HG03175 (cell line): ENCODE data around the gene HTR6.

Source experiments
- ATAC-seq: cut with Tn5 transposase; IDR thresholded peaks from one replicate; pipeline ENCODE4 v1.9.1; 2021; ENCODE audit warnings: mild to moderate bottlenecking, moderate library complexity; ENCODE audit not compliant: unreplicated experiment

HTR6 gene

DNA sequence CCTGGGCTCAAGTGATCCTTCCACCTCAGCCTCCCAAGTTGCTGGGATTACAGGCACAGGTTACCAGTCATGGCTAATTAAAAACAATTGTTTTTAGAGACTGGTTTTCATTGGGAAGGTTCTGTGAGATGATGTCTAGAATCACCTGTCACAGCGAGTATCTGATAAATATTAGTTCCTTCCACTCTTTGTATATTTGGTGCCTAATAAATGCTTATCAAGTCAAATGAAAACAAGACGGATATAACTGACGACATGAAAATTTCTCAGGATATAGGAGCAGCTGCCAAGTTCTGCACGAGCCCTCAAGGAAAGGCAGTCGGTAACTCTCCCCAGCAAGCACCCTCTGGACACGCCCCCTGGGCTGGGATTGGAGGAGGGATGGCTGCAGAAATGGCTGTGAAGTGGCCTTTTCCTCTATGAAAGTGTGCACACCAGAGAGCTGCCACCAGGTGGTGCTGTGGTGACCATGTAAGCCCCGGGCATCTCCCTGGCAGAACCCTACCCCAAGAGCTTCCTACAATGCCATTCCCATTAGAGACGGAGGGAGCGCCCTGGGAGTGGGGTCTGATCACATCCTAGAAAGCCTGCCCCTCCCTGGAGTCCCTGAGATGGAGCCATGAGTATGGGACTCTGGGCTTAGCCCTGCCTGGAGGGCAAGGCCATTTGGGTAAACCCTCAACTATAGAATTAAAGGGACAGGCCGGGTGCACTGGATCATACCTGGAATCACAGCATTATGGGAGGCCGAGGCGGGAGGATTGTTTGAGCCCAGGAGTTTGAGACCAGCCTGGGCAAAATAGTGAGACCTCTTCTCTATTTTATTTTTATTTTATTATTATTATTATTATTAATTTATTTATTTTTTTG is 50.9 kb downstream of the HTR6 start:
- peak; percentile 57 for ATAC-seq

DNA sequence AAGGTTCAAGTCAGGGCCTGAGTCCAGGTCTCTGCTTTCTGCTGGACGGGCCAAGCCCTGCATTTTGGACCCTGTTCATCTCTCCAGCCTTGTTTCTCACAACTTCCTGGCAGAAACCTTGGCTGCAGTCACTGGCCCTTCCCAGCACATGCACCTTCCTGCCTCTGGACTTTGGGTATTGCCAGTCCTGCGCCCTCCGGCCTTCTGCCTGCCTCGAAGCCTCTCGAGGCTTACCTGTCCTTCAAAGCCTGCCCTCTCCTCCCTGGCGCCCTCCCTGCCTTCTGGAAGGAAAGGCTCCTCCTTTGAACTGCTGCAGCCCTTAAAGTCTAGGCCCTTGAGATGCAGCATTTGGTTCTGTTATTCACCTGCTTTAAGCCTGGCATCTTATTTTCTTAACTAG is 52.8 kb downstream of the HTR6 start:
- ATAC-seq = no peak

DNA sequence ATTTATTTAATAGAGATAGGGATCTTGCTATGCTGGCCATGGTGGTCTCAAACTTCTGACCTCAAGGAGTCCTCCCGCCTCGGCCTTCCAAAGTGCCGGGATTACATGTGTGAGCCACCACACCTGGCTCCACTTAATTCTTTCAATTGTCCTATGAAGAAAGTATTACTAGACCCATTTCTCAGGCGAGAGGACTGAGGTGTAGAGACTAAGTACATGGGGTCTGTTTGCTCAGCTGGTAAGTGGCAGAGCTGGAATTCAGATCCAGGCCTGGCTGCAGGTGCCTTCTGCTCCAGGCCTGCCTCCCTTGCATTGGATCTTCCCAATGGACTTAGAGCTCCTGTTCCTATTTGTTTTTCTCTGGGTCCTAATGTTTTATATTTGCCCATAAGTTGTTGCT is 55.5 kb downstream of the HTR6 start:
- no peak for ATAC-seq

DNA sequence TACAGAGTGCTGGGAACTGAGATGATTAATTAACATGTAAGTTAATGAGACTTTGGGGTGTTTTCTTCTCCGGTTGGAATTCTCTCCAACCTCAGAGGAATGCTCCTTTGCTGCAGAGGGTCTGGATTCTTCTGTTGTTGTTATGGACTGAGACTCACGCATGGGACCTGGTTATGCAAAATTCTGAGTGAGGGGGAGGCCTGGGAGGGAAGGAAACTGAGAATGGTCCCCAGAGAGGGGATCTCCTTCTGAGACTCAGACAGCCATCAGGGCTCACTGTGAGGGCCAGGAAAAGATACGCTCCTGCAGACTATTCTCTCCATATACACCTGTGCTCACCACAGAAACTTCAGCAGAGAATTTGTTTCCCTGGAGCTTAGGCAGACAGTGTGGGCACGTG is 56.3 kb downstream of the HTR6 start:
- no peak for ATAC-seq

DNA sequence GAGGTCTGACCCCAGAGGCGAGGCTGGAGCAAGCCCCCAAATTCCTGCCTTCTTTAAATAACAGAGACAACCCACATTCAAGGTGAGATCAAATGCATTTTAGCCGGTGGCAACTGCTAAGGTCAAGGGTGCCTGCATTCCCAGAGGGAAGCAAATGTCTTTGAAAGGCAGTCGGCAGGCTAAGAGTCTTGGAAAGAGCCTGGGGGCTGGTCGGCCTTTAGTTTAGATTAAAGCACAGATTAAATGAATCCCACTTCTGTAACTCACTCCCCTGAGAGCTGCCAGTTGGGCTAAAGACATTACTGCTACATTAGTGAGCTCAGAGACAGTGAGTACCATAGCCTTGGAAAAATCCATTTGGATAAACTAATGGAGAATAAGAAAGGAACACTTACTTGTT is 59.2 kb downstream of the HTR6 start:
- no peak for ATAC-seq

DNA sequence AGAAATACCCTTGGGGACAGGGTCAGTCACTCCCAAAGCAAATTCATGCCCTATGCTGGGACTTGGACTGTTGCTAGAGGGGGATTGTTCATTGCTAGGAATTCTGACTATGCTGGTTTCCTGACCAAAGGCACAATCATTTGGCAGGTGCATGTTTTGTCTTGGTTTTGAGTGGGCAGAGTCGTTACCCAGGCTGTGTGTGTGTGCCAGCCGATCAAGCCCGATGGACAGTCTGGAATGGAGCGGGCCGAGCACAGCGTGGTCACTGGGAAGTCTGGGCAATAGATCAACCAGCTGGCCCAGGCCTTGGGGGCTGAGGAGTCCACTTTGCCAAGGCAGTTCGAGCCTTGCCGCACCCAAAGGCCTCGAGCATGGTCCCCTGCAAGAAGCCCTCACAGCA is 60.9 kb downstream of the HTR6 start:
- ATAC-seq = no peak

DNA sequence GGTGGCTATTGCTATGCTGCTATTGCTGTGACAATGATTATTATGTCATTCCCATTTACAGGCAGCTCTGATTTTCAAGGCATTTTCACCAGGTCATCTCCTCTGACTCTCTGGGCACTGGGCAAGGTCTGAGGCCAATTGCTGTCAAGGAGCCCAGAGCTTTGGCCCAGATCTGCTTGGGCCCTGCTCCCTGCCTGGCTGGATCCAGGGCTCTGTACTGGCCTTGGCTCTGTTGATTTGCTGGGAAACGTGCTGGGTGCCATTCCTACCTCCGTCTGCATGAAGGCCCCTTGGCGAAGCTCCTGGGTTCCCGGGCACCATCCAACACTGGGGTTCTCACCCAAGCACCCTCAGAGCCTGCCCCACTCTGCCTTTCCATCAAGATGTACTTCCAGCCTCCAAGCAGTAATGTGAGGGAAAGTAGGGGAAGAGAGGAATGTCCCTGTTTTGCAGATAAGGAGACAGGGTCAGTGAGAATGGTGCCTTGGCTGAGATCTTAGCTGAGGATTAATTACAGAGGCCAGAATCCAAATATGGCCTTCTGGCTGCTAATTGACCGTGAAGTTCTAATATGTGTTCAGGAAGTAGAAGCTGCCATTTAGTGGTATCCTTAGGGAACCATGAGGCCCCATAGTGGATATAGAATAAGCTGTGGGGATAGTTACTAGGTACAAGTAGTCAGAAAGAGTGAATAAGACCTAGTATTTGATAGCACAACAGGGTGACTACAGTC is 63.9 kb downstream of the HTR6 start:
- ATAC-seq = no peak

DNA sequence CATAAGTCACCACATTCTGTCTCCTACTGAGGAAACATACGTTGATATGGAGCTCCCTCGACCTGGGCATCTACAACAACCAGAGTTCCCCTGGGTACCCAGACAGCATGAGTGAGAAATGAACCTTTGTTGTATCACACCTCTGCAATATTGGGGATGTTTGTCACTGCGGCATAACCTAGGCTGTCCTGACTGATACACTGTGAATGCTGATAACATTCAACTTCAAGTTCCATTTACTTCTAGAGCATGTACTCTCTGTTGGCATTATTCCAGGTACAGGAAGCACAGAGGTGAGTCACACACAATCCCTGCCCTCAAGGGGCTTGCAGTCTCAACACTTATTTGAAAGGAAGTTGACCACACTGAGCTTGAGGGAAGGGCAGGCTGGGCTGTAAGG is 65.6 kb downstream of the HTR6 start:
- ATAC-seq = no peak
